Measurements from ENCODE around the gene NFIB. TPM values are rescaled to one million over a fixed set of nuclear protein-coding genes. Genes with fewer than 3 reads are reported as not detected.

Gene NFIB
- total RNA-seq, 1 donor from 2014 or later: 76.4 TPM

GRCh38 chr9:14236591-14236990, 77.3 kb downstream of the NFIB start:
- H3K27ac Mint-ChIP-seq: no peak overlapping the region

GRCh38 chr9:14232111-14232510, 81.8 kb downstream of the NFIB start:
- TF ChIP-seq CTCF (conservative IDR thresholded peaks at IDR 0.05): no peak
- no peak for DNase-seq (ENCODE audit: extremely low spot score, unreplicated experiment)
- no peaks in the 10 kb centered on the region for H3K27me3 Mint-ChIP-seq
- H3K36me3 Mint-ChIP-seq: peaks cover 7% of the 10 kb centered on the region
- no peak overlapping the region for H3K27ac Mint-ChIP-seq
- H3K9me3 Mint-ChIP-seq: no peaks in the 10 kb centered on the region
- peaks cover 12% of the 10 kb centered on the region for H3K4me1 Mint-ChIP-seq (ENCODE audit: unreplicated experiment)
- H3K4me3 Mint-ChIP-seq: no peak overlapping the region

More at GRCh38 chr9:14236591-14236990, 77.3 kb downstream of the NFIB start:
- no peaks in the 10 kb centered on the region for H3K9me3 Mint-ChIP-seq
- peaks cover 11% of the 10 kb centered on the region for H3K36me3 Mint-ChIP-seq
- no peak for TF ChIP-seq CTCF (conservative IDR thresholded peaks at IDR 0.05)
- H3K4me1 Mint-ChIP-seq (ENCODE audit: unreplicated experiment): peaks cover 51% of the 10 kb centered on the region
- DNase-seq (ENCODE audit: extremely low spot score, unreplicated experiment): no peak
- H3K4me3 Mint-ChIP-seq: no peak overlapping the region
- no peaks in the 10 kb centered on the region for H3K27me3 Mint-ChIP-seq

GRCh38 chr9:14231196-14231990, 82.5 kb downstream of the NFIB start:
- Mint-ChIP-seq H3K27ac (no peak overlapping the region), H3K4me1 (ENCODE audit: unreplicated experiment) (peaks cover 8% of the 10 kb centered on the region), H3K4me3 (no peak overlapping the region), H3K9me3 (no peaks in the 10 kb centered on the region), H3K27me3 (no peaks in the 10 kb centered on the region), H3K36me3 (peaks cover 7% of the 10 kb centered on the region)
- no peak for TF ChIP-seq CTCF (conservative IDR thresholded peaks at IDR 0.05)
- DNase-seq (ENCODE audit: extremely low spot score, unreplicated experiment): no peak

GRCh38 chr9:14228602-14229001, 85.3 kb downstream of the NFIB start:
- Mint-ChIP-seq H3K4me3 (no peak overlapping the region), H3K4me1 (ENCODE audit: unreplicated experiment) (no peaks in the 10 kb centered on the region), H3K27me3 (no peaks in the 10 kb centered on the region), H3K9me3 (no peaks in the 10 kb centered on the region), H3K27ac (no peak overlapping the region), H3K36me3 (peaks cover 7% of the 10 kb centered on the region)
- no peak for DNase-seq (ENCODE audit: extremely low spot score, unreplicated experiment)
- TF ChIP-seq CTCF (conservative IDR thresholded peaks at IDR 0.05): no peak

GRCh38 chr9:14226855-14227532, 86.9 kb downstream of the NFIB start:
- peaks cover 2% of the 10 kb centered on the region for H3K4me1 Mint-ChIP-seq (ENCODE audit: unreplicated experiment)
- H3K27me3 Mint-ChIP-seq: no peaks in the 10 kb centered on the region
- H3K27ac Mint-ChIP-seq: no peak overlapping the region
- peaks cover 16% of the 10 kb centered on the region for H3K36me3 Mint-ChIP-seq
- H3K9me3 Mint-ChIP-seq: peaks cover 2% of the 10 kb centered on the region
- no peak overlapping the region for H3K4me3 Mint-ChIP-seq
- DNase-seq (ENCODE audit: extremely low spot score, unreplicated experiment): no peak
- TF ChIP-seq CTCF (conservative IDR thresholded peaks at IDR 0.05): no peak
